WTC11 (cell line): ENCODE measurements around the gene RHEB. TPM values are rescaled to one million over a fixed set of nuclear protein-coding genes. Genes with fewer than 3 reads are reported as not detected.

Experiments
- ATAC-seq: fragments of 200-7000 bp; cut with Tn5 transposase; 2 replicates; pipeline ENCODE4 v1.10.0; 2021; ENCODE audit warnings: mild to moderate bottlenecking, moderate library complexity
- CTCF ChIA-PET: fragments of 300-600 bp; sonication (Branson Sonifier 250); formaldehyde crosslinking; loops from one replicate; lab custom pipeline; 2021; ENCODE audit warnings: antibody characterized with exemption; lab: Charles Lee
- POLR2A ChIA-PET: fragments of 350-600 bp; sonication (Branson Sonifier 250); formaldehyde crosslinking; loops from one replicate; lab custom pipeline; 2021; ENCODE audit warnings: antibody characterized with exemption; lab: Charles Lee
- DNase-seq: peaks from one replicate; pipeline ENCODE4 v3.0.0; 2021; ENCODE audit warnings: low spot score
- H3K27ac Mint-ChIP-seq: 2 replicates; pipeline ENCODE4 v1.8.0; 2021; ENCODE audit warnings: mixed read lengths
- H3K27me3 Mint-ChIP-seq: 2 replicates; pipeline ENCODE4 v1.8.0; 2021; ENCODE audit warnings: low read depth, mild to moderate bottlenecking, moderate library complexity, mixed read lengths
- H3K36me3 Mint-ChIP-seq: 2 replicates; pipeline ENCODE4 v1.8.0; 2021; ENCODE audit warnings: mixed read lengths
- H3K4me1 Mint-ChIP-seq: 2 replicates; pipeline ENCODE4 v1.8.0; 2022; ENCODE audit warnings: mixed read lengths
- H3K4me3 Mint-ChIP-seq: 2 replicates; pipeline ENCODE4 v1.8.0; 2021; ENCODE audit warnings: mild to moderate bottlenecking, moderate library complexity, mixed read lengths
- H3K9me3 Mint-ChIP-seq: 2 replicates; pipeline ENCODE4 v1.8.0; 2021; ENCODE audit warnings: mixed read lengths
- ESRRA ChIP-seq: sonication (generic); formaldehyde crosslinking; IDR thresholded peaks from 2 replicates; pipeline ENCODE4 v1.8.1; 2022; ENCODE audit warnings: mild to moderate bottlenecking, missing genetic modification reagents, borderline replicate concordance
- FOXK1 ChIP-seq: sonication (generic); formaldehyde crosslinking; IDR thresholded peaks from 2 replicates; pipeline ENCODE4 v1.8.0; 2022; ENCODE audit warnings: mild to moderate bottlenecking, moderate library complexity, missing genetic modification reagents
- IRF2 ChIP-seq: sonication (generic); formaldehyde crosslinking; IDR thresholded peaks from 2 replicates; pipeline ENCODE4 v1.8.0; 2022; ENCODE audit warnings: low read depth, missing genetic modification reagents, borderline replicate concordance
- KAT7 ChIP-seq: sonication (generic); formaldehyde crosslinking; IDR thresholded peaks from 2 replicates; pipeline ENCODE4 v1.8.1; 2023; ENCODE audit warnings: missing genetic modification reagents, mild to moderate bottlenecking, borderline replicate concordance
- NFATC4 ChIP-seq: fragments of 250-450 bp; sonication (Bioruptor Pico); IDR thresholded peaks from 2 replicates; pipeline ENCODE4 v1.9.0; 2021; ENCODE audit warnings: mild to moderate bottlenecking
- NFYB ChIP-seq: sonication (generic); formaldehyde crosslinking; conservative IDR thresholded peaks from 2 replicates; pipeline ENCODE4 v1.8.0; 2022; ENCODE audit warnings: low read depth, missing genetic modification reagents
- NR2C2 ChIP-seq: sonication (generic); formaldehyde crosslinking; IDR thresholded peaks from 2 replicates; pipeline ENCODE4 v1.8.0; 2022; ENCODE audit warnings: mild to moderate bottlenecking, missing genetic modification reagents
- OVOL2 ChIP-seq: fragments of 250-450 bp; sonication (Bioruptor Pico); IDR thresholded peaks from 2 replicates; pipeline ENCODE4 v1.9.0; 2021; ENCODE audit warnings: mild to moderate bottlenecking, borderline replicate concordance
- PRRX2 ChIP-seq: fragments of 250-450 bp; sonication (Bioruptor Pico); IDR thresholded peaks from 2 replicates; pipeline ENCODE4 v1.8.0; 2021; ENCODE audit warnings: mild to moderate bottlenecking
- TEAD4 ChIP-seq: sonication (generic); formaldehyde crosslinking; IDR thresholded peaks from 2 replicates; pipeline ENCODE4 v1.8.0; 2022; ENCODE audit warnings: mild to moderate bottlenecking, missing genetic modification reagents
- ZNF317 ChIP-seq: sonication (generic); formaldehyde crosslinking; IDR thresholded peaks from 2 replicates; pipeline ENCODE4 v1.8.1; 2023; ENCODE audit warnings: low read depth, mild to moderate bottlenecking, moderate library complexity, missing genetic modification reagents, borderline replicate concordance
- total RNA-seq: library from RNA; stranded (reverse); gene quantifications from 3 replicates; pipeline ENCODE4 v1.2.3, GENCODE V29; 2021
- TF ChIP-seq, protein P1 (sequence below): sonication (generic); formaldehyde crosslinking; IDR thresholded peaks from 2 replicates; pipeline ENCODE4 v1.8.1; 2022; ENCODE audit warnings: missing genetic modification reagents, borderline replicate concordance
- TF ChIP-seq, protein P2 (sequence below): sonication (generic); formaldehyde crosslinking; IDR thresholded peaks from 2 replicates; pipeline ENCODE4 v1.8.1; 2022; ENCODE audit warnings: mild to moderate bottlenecking, moderate library complexity, missing genetic modification reagents
- TF ChIP-seq, protein P3 (sequence below): sonication (generic); formaldehyde crosslinking; IDR thresholded peaks from 2 replicates; pipeline ENCODE4 v1.8.0; 2022; ENCODE audit warnings: mild to moderate bottlenecking, missing genetic modification reagents
- TF ChIP-seq, protein P4 (sequence below): sonication (generic); formaldehyde crosslinking; IDR thresholded peaks from 2 replicates; pipeline ENCODE4 v1.8.1; 2023; ENCODE audit warnings: mild to moderate bottlenecking, missing genetic modification reagents, moderate library complexity
- TF ChIP-seq, protein P5 (sequence below): sonication (generic); formaldehyde crosslinking; IDR thresholded peaks from 2 replicates; pipeline ENCODE4 v1.8.0; 2022; ENCODE audit warnings: mild to moderate bottlenecking, missing genetic modification reagents
- TF ChIP-seq, protein P6 (sequence below): sonication (generic); formaldehyde crosslinking; IDR thresholded peaks from 2 replicates; pipeline ENCODE4 v1.8.1; 2023; ENCODE audit warnings: mild to moderate bottlenecking, missing genetic modification reagents, borderline replicate concordance

Gene RHEB
- total RNA-seq, 1 experiment from 2014 or later: 133 TPM

DNA sequence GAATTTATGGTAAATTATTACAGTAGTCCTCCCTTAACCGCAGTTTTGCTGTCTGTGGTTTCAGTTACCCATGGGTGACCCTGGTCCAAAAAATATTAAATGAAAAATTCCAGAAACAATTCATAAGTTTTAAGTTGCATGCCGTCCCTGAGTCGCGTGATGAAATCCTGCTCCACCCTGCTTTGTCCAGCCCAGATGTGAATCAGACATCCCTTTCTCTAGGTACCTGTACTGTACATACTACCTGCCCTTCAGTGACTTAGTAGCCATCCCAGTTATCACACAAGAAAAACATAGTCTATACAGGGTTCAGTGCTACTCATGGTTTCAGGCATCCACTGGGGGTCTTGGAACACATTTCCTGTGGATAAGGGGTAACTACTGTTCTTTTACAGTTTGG is 20.5 kb upstream of the RHEB start:
- H3K4me3 Mint-ChIP-seq: no peak overlapping the region
- DNase-seq (no peak), ATAC-seq (no peak)
- TF ChIP-seq, protein P1, sequence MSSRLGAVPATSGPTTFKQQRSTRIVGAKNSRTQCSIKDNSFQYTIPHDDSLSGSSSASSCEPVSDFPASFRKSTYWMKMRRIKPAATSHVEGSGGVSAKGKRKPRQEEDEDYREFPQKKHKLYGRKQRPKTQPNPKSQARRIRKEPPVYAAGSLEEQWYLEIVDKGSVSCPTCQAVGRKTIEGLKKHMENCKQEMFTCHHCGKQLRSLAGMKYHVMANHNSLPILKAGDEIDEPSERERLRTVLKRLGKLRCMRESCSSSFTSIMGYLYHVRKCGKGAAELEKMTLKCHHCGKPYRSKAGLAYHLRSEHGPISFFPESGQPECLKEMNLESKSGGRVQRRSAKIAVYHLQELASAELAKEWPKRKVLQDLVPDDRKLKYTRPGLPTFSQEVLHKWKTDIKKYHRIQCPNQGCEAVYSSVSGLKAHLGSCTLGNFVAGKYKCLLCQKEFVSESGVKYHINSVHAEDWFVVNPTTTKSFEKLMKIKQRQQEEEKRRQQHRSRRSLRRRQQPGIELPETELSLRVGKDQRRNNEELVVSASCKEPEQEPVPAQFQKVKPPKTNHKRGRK: no peak
- TF ChIP-seq PRRX2: no peak
- TF ChIP-seq FOXK1 (CRISPR knock-in tag): no peak
- TF ChIP-seq NR2C2 (CRISPR knock-in tag): no peak
- TF ChIP-seq, protein P2, sequence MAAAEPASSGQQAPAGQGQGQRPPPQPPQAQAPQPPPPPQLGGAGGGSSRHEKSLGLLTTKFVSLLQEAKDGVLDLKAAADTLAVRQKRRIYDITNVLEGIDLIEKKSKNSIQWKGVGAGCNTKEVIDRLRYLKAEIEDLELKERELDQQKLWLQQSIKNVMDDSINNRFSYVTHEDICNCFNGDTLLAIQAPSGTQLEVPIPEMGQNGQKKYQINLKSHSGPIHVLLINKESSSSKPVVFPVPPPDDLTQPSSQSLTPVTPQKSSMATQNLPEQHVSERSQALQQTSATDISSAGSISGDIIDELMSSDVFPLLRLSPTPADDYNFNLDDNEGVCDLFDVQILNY (CRISPR knock-in tag): no peak
- no peak for TF ChIP-seq OVOL2
- TF ChIP-seq ZNF317: no peak
- POLR2A ChIA-PET: no interaction called here
- CTCF ChIA-PET: interaction anchor here (1.4 kb wide), 1 partner anchor 219 kb away, joined by 4 read pairs; no protein-coding TSS in a partner anchor
- peaks cover 6% of the 10 kb centered on the region; the same call in 1 of the 2 replicates for H3K9me3 Mint-ChIP-seq
- no peaks in the 10 kb centered on the region for H3K36me3 Mint-ChIP-seq
- H3K4me1 Mint-ChIP-seq: peaks cover 15% of the 10 kb centered on the region
- H3K27ac Mint-ChIP-seq: no peak overlapping the region
- no peaks in the 10 kb centered on the region for H3K27me3 Mint-ChIP-seq

DNA sequence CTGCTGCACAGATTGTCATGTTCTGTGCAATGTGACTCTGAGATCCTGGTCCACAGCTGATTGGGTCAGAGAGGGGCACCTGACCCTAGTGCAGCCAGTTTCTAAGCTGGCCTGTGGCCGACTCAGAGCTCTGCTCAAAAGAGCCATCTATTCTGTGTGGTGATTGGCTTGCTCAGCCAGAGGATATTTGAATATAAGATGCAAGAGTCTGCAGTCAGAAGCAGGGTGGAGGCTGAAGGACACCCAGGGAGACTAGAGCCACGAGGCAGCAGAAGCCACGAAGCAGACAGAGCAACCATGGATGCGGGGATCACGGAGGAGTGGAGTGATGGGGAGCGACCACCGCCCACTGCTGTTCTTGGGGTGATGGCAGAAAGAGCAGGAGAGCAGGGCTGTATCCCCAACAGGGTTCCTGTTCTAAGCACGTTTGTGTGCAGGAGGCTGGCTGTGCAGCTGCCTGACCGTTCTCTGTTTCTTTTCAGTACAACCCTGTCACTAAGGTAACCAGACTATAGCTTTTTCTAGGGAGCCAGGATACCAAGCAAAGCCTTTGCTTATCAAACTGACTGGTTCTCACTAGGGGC is 19.5 kb upstream of the RHEB start:
- Mint-ChIP-seq H3K4me1 (peaks cover 15% of the 10 kb centered on the region), H3K27ac (0 out of 2 replicates have a peak overlapping the region, but pooled peaks have one; percentile 26), H3K27me3 (no peaks in the 10 kb centered on the region), H3K4me3 (no peak overlapping the region), H3K36me3 (no peaks in the 10 kb centered on the region), H3K9me3 (peaks cover 6% of the 10 kb centered on the region; the same call in 1 of the 2 replicates)
- DNase-seq: no peak
- POLR2A ChIA-PET: interaction anchor here (1.3 kb wide), 1 partner anchor 14 kb away, joined by 3 read pairs; no protein-coding TSS in a partner anchor
- TF ChIP-seq KAT7 (CRISPR knock-in tag) (no peak), NFYB (peak; percentile 35; the same call in 1 of the 2 replicates)
- TF ChIP-seq, protein P3, sequence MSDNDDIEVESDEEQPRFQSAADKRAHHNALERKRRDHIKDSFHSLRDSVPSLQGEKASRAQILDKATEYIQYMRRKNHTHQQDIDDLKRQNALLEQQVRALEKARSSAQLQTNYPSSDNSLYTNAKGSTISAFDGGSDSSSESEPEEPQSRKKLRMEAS (CRISPR knock-in tag): 0 out of 2 replicates have a peak, but pooled peaks have one; percentile 27
- TF ChIP-seq, protein P4, sequence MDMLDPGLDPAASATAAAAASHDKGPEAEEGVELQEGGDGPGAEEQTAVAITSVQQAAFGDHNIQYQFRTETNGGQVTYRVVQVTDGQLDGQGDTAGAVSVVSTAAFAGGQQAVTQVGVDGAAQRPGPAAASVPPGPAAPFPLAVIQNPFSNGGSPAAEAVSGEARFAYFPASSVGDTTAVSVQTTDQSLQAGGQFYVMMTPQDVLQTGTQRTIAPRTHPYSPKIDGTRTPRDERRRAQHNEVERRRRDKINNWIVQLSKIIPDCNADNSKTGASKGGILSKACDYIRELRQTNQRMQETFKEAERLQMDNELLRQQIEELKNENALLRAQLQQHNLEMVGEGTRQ (CRISPR knock-in tag): peak; percentile 87
- TF ChIP-seq, protein P5, sequence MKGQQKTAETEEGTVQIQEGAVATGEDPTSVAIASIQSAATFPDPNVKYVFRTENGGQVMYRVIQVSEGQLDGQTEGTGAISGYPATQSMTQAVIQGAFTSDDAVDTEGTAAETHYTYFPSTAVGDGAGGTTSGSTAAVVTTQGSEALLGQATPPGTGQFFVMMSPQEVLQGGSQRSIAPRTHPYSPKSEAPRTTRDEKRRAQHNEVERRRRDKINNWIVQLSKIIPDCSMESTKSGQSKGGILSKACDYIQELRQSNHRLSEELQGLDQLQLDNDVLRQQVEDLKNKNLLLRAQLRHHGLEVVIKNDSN: peak; percentile 81
- ATAC-seq: peak; percentile 96
- CTCF ChIA-PET: interaction anchor here (1.0 to 2.2 kb wide), 5 partner anchors 19 to 220 kb away, joined by 3 to 8 read pairs (median 4); partner anchors contain the start of genes CRYGN and RHEB

DNA sequence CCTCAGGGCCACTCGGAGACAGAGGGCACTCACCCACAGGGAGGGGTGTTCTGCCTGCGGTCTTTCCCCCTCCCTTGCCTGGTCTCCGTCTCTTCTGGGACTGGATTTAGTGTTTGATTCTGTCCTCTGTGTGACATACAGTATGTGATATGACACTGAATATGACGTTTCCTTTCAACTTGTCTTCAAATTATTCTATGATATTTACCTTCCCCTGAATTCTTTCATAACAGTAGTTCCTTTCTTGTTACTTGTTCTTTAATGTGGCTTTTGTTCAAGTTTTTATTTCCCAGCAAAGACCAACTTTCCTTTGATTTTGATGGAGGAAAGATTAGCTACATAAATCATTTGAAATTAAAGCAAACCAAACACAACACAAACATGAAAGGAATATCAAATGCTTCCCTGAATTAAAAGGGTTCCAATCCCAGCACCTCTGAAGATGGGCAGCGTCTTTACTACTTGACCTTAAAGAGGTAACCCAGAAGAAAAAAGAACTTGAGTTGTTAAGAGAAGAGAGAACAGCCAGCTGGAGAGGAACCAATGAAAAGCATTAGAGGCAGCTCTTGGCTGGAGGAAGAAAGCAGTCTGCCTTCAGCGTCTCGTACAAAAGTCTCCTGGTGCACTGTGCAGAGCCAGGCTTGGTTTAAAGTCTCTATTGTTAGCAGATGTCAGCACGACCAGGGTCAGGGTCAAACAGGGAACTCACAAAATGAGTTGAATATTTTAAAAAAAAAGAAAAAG is 18.3 kb upstream of the RHEB start:
- peaks cover 15% of the 10 kb centered on the region for H3K4me1 Mint-ChIP-seq
- ChIA-PET CTCF (interaction anchor here (0.5 to 2.2 kb wide), 3 partner anchors 18 to 90 kb away, joined by 3 to 8 read pairs (median 4); partner anchors contain the start of gene RHEB), POLR2A (no interaction called here)
- no peak for ATAC-seq
- no peak overlapping the region for H3K4me3 Mint-ChIP-seq
- H3K9me3 Mint-ChIP-seq: peaks cover 6% of the 10 kb centered on the region; the same call in 1 of the 2 replicates
- TF ChIP-seq TEAD4 (CRISPR knock-in tag) (no peak), ESRRA (CRISPR knock-in tag) (no peak), IRF2 (CRISPR knock-in tag) (no peak), NFATC4 (no peak)
- TF ChIP-seq, protein P2 (CRISPR knock-in tag): no peak
- TF ChIP-seq, protein P6, sequence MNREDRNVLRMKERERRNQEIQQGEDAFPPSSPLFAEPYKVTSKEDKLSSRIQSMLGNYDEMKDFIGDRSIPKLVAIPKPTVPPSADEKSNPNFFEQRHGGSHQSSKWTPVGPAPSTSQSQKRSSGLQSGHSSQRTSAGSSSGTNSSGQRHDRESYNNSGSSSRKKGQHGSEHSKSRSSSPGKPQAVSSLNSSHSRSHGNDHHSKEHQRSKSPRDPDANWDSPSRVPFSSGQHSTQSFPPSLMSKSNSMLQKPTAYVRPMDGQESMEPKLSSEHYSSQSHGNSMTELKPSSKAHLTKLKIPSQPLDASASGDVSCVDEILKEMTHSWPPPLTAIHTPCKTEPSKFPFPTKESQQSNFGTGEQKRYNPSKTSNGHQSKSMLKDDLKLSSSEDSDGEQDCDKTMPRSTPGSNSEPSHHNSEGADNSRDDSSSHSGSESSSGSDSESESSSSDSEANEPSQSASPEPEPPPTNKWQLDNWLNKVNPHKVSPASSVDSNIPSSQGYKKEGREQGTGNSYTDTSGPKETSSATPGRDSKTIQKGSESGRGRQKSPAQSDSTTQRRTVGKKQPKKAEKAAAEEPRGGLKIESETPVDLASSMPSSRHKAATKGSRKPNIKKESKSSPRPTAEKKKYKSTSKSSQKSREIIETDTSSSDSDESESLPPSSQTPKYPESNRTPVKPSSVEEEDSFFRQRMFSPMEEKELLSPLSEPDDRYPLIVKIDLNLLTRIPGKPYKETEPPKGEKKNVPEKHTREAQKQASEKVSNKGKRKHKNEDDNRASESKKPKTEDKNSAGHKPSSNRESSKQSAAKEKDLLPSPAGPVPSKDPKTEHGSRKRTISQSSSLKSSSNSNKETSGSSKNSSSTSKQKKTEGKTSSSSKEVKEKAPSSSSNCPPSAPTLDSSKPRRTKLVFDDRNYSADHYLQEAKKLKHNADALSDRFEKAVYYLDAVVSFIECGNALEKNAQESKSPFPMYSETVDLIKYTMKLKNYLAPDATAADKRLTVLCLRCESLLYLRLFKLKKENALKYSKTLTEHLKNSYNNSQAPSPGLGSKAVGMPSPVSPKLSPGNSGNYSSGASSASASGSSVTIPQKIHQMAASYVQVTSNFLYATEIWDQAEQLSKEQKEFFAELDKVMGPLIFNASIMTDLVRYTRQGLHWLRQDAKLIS (CRISPR knock-in tag): no peak
- TF ChIP-seq, protein P1: no peak
- no peaks in the 10 kb centered on the region for H3K36me3 Mint-ChIP-seq
- no peaks in the 10 kb centered on the region for H3K27me3 Mint-ChIP-seq
- no peak for DNase-seq
- H3K27ac Mint-ChIP-seq: no peak overlapping the region
